GM23338 (cell line): ENCODE measurements around the gene STIP1.

ENCODE experiments used
- CREB1 ChIP-seq: fragments of 250-450 bp; sonication (Bioruptor Pico); IDR thresholded peaks from 2 replicates; pipeline ENCODE4 v1.5.0; 2020; ENCODE audit warnings: low read depth, mild to moderate bottlenecking, moderate library complexity
- EZH2 ChIP-seq: fragments of 200-600 bp; sonication (generic); IDR thresholded peaks from one replicate; pipeline ENCODE4 v1.8.0; 2017; ENCODE audit warnings: antibody characterized with exemption, mild to moderate bottlenecking, low read depth; ENCODE audit not compliant: unreplicated experiment
- EZH2phosphoT487 ChIP-seq: fragments of 200-600 bp; sonication (generic); IDR thresholded peaks from one replicate; pipeline ENCODE4 v1.8.1; 2018; ENCODE audit warnings: antibody characterized with exemption; ENCODE audit not compliant: unreplicated experiment
- JUNB ChIP-seq: IDR thresholded peaks from one replicate; pipeline ENCODE4 v1.6.1; 2016; ENCODE audit warnings: antibody characterized with exemption; ENCODE audit not compliant: unreplicated experiment
- NANOG ChIP-seq: IDR thresholded peaks from 2 replicates; pipeline ENCODE4 v1.6.1; 2016; ENCODE audit warnings: antibody characterized with exemption, borderline replicate concordance
- POLR2AphosphoS5 ChIP-seq: IDR thresholded peaks from 2 replicates; pipeline ENCODE4 v1.6.1; 2016; ENCODE audit warnings: antibody characterized with exemption, low read depth
- STAT1 ChIP-seq: IDR thresholded peaks from one replicate; pipeline ENCODE4 v1.6.1; 2016; ENCODE audit warnings: antibody characterized with exemption; ENCODE audit not compliant: unreplicated experiment
- ZNF114 ChIP-seq: fragments of 250-450 bp; sonication (Bioruptor Pico); IDR thresholded peaks from 2 replicates; pipeline ENCODE4 v1.5.0; 2020; ENCODE audit warnings: mild to moderate bottlenecking, moderate library complexity
- ZNF331 ChIP-seq: fragments of 250-450 bp; sonication (Bioruptor Pico); IDR thresholded peaks from 2 replicates; pipeline ENCODE4 v1.5.0; 2020; ENCODE audit warnings: low read depth, mild to moderate bottlenecking, moderate library complexity
- TF ChIP-seq, protein P1 (sequence below), 2 experiments: fragments of 200-600 bp in 1 of 2; sonication (generic) in 1 of 2; conservative IDR thresholded peaks; 2 replicates each; pipeline versions ENCODE4 v1.5.1 to v1.6.1; 2016 to 2017; ENCODE audit warnings: antibody characterized with exemption in 2 of 2, low read depth in 2 of 2, mild to moderate bottlenecking in 2 of 2, moderate library complexity in 1 of 2
- TF ChIP-seq, protein P2 (sequence below): IDR thresholded peaks from one replicate; pipeline ENCODE4 v1.6.1; 2018; ENCODE audit warnings: antibody characterized with exemption; ENCODE audit not compliant: unreplicated experiment
- TF ChIP-seq, protein P3 (sequence below): IDR thresholded peaks from 2 replicates; pipeline ENCODE4 v1.6.1; 2016; ENCODE audit warnings: antibody characterized with exemption
- TF ChIP-seq, protein P4 (sequence below): fragments of 250-450 bp; sonication (Bioruptor Pico); IDR thresholded peaks from 2 replicates; pipeline ENCODE4 v1.5.0; 2020; ENCODE audit warnings: mild to moderate bottlenecking, moderate library complexity

DNA sequence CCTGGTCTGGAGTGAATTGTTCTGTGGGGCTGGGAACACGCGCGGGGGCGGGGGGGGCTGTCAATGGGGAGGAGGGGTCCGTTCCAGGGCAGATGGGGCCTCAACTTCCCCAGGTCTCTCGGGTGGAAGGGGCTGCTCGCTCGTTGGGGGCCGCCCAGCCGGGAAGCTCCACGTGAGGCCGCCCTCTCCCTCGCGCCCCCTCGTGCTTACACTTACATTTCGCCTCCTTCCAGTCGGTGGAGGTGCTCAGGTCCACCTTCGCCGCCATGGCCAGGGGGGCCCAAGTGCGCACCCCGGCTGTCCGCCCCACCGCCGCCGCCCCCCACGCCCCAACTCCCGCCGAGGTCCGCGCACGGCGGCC is 20.5 kb upstream of the STIP1 start:
- TF ChIP-seq, protein P1, sequence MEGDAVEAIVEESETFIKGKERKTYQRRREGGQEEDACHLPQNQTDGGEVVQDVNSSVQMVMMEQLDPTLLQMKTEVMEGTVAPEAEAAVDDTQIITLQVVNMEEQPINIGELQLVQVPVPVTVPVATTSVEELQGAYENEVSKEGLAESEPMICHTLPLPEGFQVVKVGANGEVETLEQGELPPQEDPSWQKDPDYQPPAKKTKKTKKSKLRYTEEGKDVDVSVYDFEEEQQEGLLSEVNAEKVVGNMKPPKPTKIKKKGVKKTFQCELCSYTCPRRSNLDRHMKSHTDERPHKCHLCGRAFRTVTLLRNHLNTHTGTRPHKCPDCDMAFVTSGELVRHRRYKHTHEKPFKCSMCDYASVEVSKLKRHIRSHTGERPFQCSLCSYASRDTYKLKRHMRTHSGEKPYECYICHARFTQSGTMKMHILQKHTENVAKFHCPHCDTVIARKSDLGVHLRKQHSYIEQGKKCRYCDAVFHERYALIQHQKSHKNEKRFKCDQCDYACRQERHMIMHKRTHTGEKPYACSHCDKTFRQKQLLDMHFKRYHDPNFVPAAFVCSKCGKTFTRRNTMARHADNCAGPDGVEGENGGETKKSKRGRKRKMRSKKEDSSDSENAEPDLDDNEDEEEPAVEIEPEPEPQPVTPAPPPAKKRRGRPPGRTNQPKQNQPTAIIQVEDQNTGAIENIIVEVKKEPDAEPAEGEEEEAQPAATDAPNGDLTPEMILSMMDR (conservative IDR thresholded peaks at IDR 0.05; ENCODE audit: low read depth in 2 of 2) = no peak; a peak in 1 of 4 replicates
- TF ChIP-seq POLR2AphosphoS5 (no peak), EZH2 (no peak), EZH2phosphoT487 (no peak), CREB1 (CRISPR knock-in tag) (no peak), JUNB (no peak), ZNF331 (CRISPR knock-in tag) (no peak), NANOG (no peak), ZNF114 (CRISPR knock-in tag) (no peak), STAT1 (no peak)
- TF ChIP-seq, protein P2, sequence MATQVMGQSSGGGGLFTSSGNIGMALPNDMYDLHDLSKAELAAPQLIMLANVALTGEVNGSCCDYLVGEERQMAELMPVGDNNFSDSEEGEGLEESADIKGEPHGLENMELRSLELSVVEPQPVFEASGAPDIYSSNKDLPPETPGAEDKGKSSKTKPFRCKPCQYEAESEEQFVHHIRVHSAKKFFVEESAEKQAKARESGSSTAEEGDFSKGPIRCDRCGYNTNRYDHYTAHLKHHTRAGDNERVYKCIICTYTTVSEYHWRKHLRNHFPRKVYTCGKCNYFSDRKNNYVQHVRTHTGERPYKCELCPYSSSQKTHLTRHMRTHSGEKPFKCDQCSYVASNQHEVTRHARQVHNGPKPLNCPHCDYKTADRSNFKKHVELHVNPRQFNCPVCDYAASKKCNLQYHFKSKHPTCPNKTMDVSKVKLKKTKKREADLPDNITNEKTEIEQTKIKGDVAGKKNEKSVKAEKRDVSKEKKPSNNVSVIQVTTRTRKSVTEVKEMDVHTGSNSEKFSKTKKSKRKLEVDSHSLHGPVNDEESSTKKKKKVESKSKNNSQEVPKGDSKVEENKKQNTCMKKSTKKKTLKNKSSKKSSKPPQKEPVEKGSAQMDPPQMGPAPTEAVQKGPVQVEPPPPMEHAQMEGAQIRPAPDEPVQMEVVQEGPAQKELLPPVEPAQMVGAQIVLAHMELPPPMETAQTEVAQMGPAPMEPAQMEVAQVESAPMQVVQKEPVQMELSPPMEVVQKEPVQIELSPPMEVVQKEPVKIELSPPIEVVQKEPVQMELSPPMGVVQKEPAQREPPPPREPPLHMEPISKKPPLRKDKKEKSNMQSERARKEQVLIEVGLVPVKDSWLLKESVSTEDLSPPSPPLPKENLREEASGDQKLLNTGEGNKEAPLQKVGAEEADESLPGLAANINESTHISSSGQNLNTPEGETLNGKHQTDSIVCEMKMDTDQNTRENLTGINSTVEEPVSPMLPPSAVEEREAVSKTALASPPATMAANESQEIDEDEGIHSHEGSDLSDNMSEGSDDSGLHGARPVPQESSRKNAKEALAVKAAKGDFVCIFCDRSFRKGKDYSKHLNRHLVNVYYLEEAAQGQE = no peak
- TF ChIP-seq, protein P3, sequence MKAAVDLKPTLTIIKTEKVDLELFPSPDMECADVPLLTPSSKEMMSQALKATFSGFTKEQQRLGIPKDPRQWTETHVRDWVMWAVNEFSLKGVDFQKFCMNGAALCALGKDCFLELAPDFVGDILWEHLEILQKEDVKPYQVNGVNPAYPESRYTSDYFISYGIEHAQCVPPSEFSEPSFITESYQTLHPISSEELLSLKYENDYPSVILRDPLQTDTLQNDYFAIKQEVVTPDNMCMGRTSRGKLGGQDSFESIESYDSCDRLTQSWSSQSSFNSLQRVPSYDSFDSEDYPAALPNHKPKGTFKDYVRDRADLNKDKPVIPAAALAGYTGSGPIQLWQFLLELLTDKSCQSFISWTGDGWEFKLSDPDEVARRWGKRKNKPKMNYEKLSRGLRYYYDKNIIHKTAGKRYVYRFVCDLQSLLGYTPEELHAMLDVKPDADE = no peak
- TF ChIP-seq, protein P4, sequence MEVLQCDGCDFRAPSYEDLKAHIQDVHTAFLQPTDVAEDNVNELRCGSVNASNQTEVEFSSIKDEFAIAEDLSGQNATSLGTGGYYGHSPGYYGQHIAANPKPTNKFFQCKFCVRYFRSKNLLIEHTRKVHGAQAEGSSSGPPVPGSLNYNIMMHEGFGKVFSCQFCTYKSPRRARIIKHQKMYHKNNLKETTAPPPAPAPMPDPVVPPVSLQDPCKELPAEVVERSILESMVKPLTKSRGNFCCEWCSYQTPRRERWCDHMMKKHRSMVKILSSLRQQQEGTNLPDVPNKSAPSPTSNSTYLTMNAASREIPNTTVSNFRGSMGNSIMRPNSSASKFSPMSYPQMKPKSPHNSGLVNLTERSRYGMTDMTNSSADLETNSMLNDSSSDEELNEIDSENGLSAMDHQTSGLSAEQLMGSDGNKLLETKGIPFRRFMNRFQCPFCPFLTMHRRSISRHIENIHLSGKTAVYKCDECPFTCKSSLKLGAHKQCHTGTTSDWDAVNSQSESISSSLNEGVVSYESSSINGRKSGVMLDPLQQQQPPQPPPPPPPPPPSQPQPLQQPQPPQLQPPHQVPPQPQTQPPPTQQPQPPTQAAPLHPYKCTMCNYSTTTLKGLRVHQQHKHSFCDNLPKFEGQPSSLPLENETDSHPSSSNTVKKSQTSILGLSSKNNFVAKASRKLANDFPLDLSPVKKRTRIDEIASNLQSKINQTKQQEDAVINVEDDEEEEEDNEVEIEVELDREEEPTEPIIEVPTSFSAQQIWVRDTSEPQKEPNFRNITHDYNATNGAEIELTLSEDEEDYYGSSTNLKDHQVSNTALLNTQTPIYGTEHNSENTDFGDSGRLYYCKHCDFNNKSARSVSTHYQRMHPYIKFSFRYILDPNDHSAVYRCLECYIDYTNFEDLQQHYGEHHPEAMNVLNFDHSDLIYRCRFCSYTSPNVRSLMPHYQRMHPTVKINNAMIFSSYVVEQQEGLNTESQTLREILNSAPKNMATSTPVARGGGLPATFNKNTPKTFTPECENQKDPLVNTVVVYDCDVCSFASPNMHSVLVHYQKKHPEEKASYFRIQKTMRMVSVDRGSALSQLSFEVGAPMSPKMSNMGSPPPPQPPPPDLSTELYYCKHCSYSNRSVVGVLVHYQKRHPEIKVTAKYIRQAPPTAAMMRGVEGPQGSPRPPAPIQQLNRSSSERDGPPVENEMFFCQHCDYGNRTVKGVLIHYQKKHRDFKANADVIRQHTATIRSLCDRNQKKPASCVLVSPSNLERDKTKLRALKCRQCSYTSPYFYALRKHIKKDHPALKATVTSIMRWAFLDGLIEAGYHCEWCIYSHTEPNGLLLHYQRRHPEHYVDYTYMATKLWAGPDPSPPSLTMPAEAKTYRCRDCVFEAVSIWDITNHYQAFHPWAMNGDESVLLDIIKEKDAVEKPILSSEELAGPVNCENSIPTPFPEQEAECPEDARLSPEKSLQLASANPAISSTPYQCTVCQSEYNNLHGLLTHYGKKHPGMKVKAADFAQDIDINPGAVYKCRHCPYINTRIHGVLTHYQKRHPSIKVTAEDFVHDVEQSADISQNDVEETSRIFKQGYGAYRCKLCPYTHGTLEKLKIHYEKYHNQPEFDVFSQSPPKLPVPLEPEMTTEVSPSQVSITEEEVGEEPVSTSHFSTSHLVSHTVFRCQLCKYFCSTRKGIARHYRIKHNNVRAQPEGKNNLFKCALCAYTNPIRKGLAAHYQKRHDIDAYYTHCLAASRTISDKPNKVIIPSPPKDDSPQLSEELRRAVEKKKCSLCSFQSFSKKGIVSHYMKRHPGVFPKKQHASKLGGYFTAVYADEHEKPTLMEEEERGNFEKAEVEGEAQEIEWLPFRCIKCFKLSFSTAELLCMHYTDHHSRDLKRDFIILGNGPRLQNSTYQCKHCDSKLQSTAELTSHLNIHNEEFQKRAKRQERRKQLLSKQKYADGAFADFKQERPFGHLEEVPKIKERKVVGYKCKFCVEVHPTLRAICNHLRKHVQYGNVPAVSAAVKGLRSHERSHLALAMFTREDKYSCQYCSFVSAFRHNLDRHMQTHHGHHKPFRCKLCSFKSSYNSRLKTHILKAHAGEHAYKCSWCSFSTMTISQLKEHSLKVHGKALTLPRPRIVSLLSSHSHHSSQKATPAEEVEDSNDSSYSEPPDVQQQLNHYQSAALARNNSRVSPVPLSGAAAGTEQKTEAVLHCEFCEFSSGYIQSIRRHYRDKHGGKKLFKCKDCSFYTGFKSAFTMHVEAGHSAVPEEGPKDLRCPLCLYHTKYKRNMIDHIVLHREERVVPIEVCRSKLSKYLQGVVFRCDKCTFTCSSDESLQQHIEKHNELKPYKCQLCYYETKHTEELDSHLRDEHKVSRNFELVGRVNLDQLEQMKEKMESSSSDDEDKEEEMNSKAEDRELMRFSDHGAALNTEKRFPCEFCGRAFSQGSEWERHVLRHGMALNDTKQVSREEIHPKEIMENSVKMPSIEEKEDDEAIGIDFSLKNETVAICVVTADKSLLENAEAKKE (CRISPR knock-in tag) = no peak
